NCI-H2196 treated with DMSO at 0.1 percent for 48 hours (cell line): ENCODE measurements around the gene CLEC14A.

Experiments used
- DNase-seq: peaks from one replicate; lab custom pipeline; 2025; ENCODE audit not compliant: unreplicated experiment; lab: John Stamatoyannopoulos, UW

Gene CLEC14A

DNA sequence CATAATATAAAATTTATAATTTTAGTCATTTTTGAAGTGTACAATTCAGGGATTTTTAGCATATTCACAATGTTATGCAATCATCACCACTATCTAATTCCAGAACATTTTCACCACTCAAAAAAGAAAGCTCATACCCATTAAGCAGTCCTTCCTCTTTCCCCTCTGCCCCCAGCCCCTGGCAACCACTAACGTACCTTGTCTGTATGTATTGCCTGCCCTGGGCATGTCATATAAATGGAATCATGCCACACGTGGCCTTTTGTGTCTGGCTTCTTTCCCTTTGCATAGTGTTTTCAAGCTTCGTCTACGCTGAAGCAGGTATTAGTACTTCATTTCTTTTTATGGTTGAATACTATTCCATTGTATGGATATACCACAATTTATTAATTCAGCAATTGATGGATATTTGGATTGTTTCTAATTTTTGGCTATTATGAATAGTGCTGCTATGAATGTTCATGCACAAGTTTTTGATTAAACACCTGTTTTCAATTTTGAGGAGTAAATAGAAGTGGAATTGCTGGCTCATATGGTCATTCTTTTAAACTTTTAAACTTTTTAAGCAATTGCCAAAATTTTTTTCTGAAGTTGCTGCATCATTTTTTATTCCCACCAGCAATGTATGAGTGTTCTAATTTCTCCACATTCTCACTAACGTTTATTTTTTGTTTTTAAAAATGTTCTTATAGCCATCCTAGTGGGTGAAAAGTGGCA is 49.8 kb downstream of the CLEC14A start:
- DNase-seq, result no peak

DNA sequence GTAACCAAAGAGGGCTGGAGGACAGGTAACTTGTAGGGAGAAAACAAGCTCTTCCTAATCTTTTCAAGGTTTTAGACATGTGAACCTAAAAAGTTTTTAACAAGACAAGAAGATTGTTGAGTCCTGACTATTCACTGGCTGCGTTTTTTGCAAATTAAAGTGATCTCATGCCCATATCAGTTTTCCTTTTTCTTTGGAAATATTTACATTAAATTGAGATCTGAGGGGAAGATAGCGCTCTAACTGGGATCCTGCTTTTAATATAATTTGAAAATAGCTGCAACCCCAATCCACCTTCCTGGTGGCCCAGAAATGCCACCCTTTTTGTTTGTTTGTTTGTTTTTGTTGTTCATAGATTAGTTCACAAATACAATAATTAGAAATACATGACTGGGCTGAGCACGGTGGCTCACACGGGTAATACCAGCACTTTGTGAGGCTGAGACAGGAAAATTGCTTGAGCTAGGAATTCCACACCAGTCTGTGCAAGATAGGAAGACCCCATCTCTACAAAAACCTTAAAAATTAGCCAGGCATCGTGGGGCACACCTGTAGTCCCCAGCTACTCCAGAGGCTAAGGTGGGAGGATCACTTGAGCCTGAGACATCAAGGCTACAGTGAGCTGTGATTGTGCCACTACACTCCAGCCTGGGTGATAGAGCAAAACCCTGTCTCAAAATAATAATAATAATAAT is 50.6 kb downstream of the CLEC14A start:
- no peak for DNase-seq

GRCh38 chr14:38204719-38205115 is 51.2 kb downstream of the CLEC14A start:
- DNase-seq, result no peak
